GM18520 (cell line): ENCODE data around the gene OR51V1.

ENCODE experiments used
- ATAC-seq: cut with Tn5 transposase; IDR thresholded peaks from one replicate; pipeline ENCODE4 v1.9.1; 2021; ENCODE audit not compliant: unreplicated experiment

The OR51V1 gene

GRCh38 chr11:5231111-5231510, 30.6 kb upstream of the OR51V1 start:
- no peak for ATAC-seq

GRCh38 chr11:5230266-5230665, 29.8 kb upstream of the OR51V1 start:
- no peak for ATAC-seq

GRCh38 chr11:5229796-5230195, 29.3 kb upstream of the OR51V1 start:
- no peak for ATAC-seq

- no peak for ATAC-seq
These were observed 28.9 kb upstream of the OR51V1 start for GRCh38 chr11:5229356-5229755.

- ATAC-seq: no peak
These were observed 27.6 kb upstream of the OR51V1 start for GRCh38 chr11:5228124-5228523.

GRCh38 chr11:5227681-5228080, 27.2 kb upstream of the OR51V1 start:
- no peak for ATAC-seq

GRCh38 chr11:5226732-5227310, 26.3 kb upstream of the OR51V1 start, which contains the start of gene HBB:
Gene HBB (minus strand): TSS chr11:5227071. CDS start chr11:5227021, 50 bp downstream.
- ATAC-seq: no peak

GRCh38 chr11:5225480-5225871, 25.0 kb upstream of the OR51V1 start:
- ATAC-seq: no peak

GRCh38 chr11:5224538-5225479, 24.3 kb upstream of the OR51V1 start:
- ATAC-seq: no peak

- ATAC-seq: no peak
These were observed 23.2 kb upstream of the OR51V1 start for GRCh38 chr11:5223686-5224085.

GRCh38 chr11:5223146-5223545, 22.7 kb upstream of the OR51V1 start:
- ATAC-seq: no peak

GRCh38 chr11:5210376-5210885, 9.9 kb upstream of the OR51V1 start:
- no peak for ATAC-seq

- ATAC-seq: no peak
These were observed 4.3 kb upstream of the OR51V1 start for GRCh38 chr11:5204787-5205186.

GRCh38 chr11:5203366-5203765, 2.9 kb upstream of the OR51V1 start:
- ATAC-seq: no peak

- ATAC-seq: no peak
These were observed 2.2 kb downstream of the OR51V1 start for GRCh38 chr11:5198285-5198684.

- no peak for ATAC-seq
These were observed 2.9 kb downstream of the OR51V1 start for GRCh38 chr11:5197536-5197935.

GRCh38 chr11:5196731-5197130, 3.8 kb downstream of the OR51V1 start:
- ATAC-seq: no peak

- ATAC-seq: no peak
These were observed 4.4 kb downstream of the OR51V1 start for GRCh38 chr11:5196067-5196466.

GRCh38 chr11:5192738-5193137, 7.7 kb downstream of the OR51V1 start:
- no peak for ATAC-seq

GRCh38 chr11:5188201-5188600, 12.3 kb downstream of the OR51V1 start:
- no peak for ATAC-seq

GRCh38 chr11:5178046-5178837, 22.2 kb downstream of the OR51V1 start:
- ATAC-seq: no peak
